ELR (cell line): ENCODE data around the gene SAMD4A.

Experiments used
- DNase-seq: peaks from one replicate; pipeline ENCODE4 v3.0.0-alpha.2; 2015; ENCODE audit warnings: low read depth

SAMD4A gene

DNA sequence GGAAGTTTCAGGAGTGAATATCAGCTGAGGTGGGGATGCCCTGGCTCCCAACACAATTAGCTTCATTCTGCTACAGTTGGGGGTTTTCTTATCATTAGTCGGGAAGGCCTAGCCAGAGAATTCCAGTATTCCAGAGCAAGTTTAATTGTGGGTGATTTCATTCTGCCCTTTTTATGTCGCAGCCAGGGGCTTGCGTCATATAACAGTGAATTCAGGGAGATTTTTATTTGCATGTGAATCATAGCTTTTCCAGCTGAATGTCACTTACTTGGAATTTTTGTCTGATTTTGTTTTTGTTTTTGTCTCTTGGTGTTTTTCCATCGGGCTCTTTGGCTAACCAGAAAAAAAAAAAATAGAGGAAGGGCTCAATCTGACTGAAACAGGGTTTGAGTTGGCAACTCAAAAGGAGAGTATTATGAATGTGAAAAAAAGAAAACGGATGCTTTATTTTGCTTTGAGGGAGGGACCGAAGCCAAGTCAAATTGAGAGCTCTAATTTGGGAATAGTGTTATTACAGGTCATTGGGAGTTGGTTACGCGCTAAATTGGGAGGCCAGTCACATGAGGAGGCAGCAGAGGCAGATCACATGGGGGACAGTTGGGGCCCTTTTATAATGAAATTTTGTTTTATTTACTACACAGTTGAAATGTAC lies 119.4 kb downstream of the SAMD4A start:
- peak; percentile 87 for DNase-seq

DNA sequence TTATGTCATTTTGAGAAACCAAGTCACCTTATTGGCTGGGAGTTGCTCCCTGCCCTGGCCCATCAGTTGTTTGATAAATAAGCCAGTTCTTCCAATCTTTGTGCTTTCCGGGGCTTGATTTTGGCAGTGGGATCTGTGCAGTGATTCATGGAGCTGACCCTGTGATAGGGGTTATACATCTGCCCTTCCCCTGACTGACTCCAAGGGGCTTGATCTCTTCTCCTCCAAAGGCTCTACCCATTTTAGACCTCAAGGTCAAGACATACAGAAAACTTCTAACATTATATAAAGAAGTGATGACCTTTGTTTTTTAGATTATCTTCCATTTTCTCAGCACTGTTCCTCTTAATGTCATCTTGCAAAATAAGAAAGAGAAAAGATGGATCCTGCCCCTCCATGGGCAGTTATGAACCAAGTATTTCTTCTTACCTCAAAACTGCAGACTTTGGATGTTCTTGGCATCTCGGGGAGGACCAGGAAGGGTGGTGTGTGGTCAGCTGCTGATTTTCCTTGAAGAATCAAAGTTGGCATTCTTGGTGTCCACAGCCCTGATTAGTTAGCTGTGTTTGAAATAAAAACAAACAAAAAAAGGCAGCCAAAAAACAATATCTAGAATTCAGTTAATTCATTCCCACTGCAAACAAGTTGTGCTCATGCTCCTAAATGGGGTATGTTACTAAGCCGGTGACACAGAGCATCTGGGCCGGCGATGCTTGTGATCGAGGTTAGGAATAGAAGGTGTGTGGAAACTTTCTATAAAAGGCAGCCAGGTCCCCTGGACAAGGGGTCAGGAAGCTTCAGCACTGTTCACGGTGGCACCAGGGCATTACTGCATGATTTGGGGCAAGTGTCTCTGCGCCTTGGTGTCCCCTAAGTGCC lies 120.2 kb downstream of the SAMD4A start:
- no peak for DNase-seq

DNA sequence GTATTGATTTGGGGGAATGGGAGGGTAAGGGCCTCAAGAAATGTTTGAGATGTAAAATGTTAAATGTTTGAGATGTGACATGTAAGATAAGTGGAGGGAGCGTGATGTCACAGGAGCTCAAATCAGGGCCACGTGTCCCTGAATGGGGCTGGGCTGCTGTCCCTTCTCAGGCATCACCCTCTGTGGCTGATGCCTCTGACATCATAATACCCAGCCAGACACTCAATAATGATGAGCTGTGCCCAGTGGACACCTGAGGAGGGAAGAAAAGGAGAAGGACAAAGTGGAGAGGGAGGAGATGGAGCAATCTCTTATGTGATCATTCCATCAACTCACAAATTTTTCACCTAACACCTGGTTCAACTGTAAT lies 120.8 kb downstream of the SAMD4A start:
- DNase-seq: no peak

DNA sequence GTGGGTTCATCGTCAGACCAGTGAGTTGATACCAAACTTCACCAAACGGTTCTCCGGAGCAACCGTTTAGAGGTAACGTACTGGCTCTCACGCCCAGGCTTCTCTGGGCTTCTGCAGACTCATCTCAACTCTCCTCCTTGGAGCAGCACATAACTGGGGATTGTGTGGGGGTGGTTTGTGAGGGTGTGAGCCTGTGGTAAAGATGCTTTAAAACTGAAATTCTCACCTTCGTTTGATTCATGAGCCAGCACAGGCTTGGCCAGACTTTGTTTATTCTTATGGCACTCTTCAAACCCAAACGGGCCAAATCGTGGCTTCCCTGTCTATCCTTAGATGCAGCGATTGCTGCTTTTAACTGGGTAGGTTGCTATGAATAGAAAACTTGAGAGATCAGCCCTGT lies 121.3 kb downstream of the SAMD4A start:
- no peak for DNase-seq

DNA sequence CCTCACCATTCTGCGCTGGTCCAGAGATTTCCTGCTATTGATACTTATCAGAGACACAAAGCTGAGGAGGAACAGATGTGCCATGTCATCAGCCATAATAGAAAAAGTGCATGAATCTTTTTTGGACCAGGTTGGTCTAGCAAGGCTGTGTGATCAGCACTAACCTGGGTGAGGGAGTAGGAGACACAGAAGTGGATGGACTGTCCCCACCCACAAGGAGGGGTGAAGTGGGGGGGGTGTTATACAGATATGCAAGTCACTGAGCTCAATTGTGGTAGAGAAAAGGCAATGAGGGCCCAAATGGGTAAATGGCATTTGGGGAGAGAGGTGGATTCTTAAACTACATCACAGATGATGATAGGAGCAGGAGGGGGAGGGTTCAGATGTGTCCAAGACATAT lies 123.0 kb downstream of the SAMD4A start:
- DNase-seq: no peak

DNA sequence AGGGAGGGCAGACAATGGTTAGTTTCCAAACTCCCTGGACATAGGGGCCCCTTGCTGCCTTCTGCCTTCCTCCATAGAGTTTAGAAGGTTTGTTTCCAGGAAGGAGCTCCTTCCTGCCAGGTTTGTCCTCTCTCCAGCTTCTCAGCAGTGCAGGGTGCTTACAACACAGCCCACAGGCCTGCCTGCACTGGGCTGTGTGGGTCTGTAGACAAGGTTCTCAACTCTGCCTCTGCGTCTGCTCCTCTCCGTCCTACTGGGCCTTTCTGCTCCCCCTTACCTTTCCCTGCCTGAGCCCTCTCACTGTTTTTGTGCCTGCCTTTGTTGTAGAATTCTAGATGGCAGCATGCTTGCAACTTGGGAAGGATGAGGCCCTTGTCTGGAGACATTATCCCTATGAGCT lies 124.0 kb downstream of the SAMD4A start:
- no peak for DNase-seq

DNA sequence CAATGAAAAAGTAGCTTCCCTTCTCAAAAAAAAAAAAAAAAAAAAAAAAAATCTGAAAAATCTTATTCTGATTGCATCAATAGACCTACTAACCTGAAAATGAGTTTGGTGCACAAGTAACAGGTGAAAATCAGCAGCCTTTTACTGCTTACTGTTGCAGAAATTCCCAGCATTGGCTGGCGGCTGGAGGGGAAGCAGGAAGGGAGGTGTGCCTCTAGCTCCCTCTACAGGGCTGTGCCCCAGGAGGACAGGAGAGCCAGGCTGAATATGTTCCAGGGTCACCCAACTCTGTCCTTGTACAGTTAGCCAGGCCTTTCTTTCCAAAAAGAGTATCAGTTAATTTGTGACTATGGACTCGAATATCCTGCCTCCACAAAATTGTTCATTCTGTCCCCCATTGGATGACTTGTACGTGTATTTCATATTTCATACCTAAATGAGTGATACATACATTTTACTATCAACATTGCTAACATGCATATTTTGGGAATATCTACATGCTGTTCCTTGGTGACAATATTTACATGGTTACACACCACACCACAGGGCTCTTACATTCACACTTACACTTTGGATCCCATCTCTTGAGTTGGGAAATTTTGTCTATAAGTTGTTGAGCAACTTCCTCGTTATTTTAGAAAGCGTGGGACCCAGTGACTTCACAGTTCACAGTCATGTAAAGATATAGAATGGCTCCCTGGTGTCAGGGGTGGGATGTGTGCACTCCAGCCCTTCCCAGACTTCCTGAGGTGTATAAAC lies 124.8 kb downstream of the SAMD4A start:
- peak; percentile 82 for DNase-seq

DNA sequence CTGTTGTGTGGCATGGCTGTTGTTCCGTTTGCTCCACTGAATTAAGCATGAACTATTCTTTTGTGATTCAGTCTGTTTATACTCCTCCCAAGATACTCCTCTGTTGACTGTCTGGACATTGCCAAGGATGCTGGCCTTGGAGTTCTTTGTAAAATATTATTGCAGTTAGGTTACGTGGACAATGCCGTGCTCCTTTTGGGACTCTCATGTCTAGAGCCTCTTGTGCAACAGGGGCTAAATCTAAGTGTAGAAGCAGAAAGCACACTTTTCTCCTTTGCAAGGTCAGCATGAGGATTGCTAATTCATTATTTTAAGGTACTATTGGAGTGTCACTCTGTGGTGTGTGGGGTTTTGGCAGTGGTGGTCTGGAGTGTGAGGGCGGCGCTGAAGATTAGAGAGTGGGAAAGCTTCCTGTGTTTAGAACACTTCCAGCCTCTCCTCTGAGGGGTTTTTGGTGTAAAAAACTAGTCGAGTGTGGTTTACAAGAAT lies 125.4 kb downstream of the SAMD4A start:
- no peak for DNase-seq

DNA sequence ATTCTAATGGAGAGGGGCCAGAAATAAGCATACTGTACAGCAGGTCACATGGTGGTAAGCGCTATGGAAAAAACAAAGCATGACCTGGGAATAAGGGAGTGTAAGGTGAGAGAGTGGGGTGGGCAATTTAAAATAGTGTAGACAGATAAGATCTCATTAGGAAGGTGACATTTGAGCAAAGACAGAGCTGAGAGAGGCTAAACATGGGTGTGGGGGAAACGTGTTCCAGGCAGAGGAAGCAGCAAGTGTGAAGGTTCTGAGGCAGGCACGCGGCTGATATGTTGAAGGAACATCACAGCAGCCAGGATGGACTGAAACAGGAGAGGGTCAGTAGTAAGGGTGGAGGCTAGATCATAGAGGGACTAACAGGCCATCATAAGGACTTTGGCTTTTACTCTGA lies 126.8 kb downstream of the SAMD4A start:
- DNase-seq: no peak

DNA sequence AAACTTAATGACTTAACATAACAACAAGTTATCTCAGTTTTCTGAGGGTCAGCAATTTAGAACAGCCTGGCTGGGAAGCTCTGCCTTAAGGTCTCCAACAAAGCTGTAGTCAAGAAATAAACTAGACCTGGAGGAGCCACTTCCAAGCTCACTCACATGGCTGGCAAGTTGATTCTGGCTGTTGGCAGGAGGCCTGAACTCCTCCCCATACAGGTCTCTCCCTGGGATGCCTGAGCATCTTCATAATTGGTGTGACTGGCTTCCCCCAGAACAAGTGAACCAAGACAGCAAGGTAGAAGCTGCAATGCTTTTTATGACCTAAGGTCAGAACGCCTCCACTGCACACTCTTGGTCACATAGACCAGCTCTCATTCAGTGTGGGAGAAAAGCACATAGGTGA lies 128.3 kb downstream of the SAMD4A start:
- DNase-seq: no peak

DNA sequence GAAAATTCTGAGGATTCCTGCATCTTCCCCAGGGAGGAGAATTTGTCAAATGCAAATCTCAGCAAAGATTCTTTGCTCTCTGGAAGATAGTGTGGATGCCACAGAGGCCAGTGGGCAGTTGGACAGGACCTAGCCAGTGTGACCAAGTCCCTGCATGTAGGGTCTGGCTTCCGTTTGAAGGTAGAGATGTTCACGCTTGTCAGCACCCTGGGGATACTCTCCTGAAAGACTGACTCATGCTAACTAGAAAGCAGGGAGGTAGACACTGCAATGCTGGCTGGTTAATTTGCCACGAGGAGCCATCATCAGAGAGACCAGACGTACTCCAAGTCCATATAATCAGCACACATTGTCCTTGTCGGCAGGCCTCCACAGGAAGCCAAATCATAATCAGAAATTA lies 130.1 kb downstream of the SAMD4A start:
- no peak for DNase-seq

DNA sequence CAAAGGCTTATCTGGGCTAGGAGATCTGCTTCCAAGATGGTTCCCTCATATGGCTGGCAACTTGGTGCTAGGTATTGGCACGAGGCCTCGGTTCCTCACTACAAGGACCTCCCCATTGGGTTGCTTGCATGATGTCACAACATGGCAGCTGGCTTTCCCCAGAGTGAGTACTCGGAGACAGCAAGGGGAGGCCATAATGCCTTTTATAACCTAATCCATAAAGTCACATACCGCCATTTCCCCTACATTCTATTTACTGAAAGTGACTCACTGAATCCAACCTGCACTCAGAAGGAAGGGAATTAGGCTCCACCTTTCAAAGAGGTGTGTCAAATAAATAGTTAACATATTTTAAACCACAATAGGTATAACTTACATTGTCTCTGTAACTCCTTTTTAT lies 130.9 kb downstream of the SAMD4A start:
- no peak for DNase-seq

DNA sequence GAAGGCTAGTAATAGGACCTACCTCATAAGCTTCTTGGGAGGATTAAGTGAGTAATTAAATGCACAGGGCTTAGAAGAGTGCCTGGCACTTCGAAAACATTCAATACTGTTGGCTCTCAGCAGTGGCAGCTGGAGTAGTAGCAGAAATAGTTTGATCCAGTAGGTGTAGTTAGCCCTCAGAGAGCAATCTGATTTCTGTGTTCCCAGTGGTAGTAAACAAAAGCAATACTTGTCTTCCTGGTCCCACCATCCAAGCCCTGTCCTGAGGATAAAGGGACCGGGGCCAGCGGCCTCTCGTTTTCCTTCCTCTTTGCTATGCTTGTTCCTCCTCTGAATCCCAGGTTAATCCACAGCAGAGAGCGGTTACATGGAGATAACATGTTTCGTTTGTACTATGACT lies 131.6 kb downstream of the SAMD4A start:
- DNase-seq: no peak

DNA sequence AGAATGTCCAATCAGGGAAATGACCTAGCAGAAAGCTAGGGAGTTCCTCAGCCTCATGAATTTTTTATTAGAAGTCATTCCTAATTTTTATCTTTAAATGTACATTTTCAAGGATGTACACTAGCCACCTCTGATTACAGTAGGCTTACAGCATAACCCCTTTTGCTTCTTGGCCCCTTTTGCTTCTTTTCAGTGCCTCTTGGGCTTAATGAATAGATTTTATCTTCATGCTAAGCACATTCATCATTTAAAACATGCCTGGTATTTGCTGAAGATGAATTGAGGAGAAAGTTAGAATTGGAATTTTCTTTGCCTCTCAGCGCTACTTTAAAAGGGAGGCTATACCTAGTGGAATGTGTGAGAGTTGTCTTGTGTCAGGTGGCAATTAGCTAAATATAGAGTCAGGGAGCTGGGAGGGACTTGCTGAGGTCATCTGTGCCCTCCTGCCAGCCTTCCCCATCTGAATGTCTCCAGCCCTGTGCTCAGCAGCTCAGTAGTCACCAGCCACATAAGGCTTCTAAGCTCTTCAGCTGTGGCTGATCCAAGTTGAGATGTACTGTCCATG lies 132.1 kb downstream of the SAMD4A start:
- no peak for DNase-seq

DNA sequence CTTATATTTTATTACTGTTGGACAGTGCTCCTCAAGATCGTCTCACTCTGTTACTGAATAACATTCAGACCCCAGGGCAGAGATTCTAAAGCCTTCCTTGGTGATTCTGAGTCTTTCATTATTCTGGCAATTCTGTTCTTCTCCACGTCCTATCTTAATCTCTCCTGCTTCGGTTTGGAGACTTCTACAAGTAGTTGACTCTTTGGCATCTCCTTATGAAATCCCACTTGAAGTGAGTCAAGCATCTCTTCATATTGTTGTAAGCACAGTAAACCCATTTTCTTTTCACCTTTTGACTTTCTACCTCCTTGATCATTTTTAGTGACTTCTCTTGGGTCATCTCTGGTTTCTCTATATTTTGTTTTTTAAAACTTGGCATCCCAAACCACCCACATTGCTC lies 132.8 kb downstream of the SAMD4A start:
- DNase-seq: no peak

DNA sequence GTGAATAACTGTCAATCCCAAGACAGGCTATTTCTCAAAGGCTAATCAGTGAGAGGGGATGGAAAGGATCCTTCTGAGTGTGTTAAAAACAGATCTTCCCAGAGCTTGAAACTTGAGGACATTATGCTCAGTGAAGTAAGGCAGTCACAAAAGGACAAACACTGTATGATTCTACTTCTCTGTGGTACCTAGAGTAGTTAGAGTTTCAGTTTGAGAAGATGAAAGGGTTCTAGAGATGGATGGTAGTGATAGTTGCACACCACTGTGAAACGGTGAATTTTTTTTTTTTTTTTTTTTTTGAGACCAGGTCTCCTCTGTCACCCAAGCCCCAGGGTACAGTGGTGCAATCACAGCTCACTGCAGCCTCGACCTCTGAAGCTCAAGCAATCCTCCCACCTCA lies 133.8 kb downstream of the SAMD4A start:
- no peak for DNase-seq

DNA sequence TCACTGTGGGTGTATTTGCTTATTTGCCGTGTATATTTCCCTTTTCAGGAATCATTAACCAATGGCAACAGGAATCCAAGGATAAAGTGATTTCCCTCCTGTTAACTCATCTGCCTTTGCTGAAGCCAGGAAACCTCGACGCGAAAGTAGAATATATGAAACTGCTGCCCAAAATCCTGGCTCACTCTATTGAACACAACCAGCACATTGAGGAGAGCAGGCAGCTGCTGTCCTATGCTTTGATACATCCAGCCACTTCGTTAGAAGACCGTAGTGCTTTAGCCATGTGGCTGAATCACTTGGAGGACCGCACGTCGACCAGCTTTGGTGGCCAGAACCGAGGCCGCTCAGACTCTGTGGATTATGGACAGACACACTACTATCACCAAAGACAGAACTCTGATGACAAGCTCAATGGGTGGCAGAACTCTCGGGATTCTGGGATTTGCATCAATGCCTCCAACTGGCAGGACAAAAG lies 135.1 kb downstream of the SAMD4A start:
- DNase-seq: no peak

DNA sequence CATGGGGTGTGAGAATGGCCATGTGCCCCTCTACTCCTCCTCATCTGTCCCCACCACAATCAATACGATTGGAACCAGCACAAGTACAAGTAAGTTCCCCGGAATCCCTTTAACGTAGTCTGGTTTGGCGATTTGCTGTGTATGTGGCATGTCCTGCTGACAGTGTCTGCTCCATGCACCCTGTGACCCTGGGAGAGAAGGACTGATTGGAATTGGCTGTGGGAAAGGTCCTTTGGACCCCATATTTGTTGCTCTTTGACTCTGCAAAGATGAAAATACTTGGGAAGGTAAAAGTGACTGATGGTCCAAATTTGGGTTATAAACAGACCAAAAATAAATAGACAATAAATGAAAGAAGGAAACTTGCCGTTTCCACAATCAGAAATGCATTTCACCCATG lies 135.6 kb downstream of the SAMD4A start:
- no peak for DNase-seq

DNA sequence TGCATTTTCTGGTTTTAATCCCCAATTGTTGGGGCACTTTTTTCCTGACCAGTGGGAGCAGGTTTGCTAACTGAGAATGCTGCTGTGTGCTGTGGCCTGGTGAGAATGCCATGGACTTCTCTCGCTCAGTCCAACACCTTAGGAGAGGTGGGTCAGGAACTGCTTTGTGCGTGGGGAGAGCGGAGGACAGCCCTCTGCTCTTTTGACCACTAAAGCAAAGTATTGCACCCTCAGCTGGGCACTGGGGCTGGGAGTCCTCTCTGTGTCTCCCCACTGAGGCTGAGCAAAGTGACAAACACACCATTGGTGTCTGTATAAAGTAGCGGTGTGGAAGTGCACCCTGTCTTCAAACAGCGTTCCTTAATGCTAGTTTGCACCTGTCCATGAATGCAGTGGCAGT lies 136.2 kb downstream of the SAMD4A start:
- no peak for DNase-seq

DNA sequence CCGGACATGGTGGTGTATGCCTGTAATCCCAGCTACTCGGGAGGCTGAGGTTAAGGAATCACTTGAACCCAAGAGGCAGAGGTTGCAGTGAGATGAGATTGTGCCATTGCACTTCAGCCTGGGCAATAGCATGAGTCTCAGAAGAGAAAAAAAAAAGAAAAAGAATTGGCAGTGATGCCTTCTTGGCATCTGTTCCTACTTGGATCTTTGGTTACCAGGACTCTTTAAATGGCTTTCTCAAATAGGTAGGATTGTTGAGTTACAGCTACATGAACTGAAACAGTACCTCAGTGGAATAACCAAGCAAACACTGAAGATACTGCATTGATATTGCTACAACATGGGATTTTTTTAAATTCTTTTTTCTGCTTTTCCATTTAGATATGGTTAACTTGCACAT lies 136.8 kb downstream of the SAMD4A start:
- DNase-seq: no peak

DNA sequence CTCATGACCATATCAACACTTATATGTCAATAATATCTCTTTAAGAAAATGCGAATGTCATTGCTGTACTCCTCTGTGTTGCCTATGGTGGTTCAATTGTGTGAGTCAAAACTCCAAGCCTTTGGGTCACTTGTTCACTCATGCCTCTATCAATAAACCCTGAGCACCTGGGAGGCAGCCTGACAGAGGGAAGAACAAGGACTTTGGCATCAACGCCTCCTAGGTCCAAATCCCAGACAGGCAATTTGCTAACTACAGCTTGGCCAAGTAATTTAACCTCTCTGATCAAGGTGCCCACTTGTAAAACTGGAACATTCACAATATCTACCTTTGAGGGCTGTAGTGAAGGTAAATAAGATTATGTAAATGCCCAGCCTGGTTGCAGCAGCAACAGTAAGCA lies 137.8 kb downstream of the SAMD4A start:
- DNase-seq: no peak

DNA sequence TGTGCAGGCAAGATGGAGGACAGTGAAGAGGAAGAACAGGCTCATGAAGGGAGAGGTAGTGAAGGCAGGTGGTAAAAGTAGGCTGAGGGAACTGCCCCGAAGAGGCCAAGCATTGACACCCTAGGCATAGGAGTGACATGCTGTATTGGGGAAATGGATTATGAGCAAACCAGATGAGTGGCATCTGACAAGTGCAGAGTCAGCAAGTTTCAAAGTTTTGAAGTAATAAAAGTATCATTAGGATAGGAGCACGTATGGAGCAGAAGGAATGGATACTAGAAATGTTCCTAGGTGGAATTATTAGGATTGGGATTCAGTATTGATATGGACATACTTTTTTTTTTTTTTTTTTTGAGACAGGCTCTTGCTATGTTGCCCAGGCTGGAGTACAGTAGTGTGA lies 139.8 kb downstream of the SAMD4A start:
- DNase-seq: no peak
